ENCODE results near the gene ASTL. TPM values are rescaled to one million over a fixed set of nuclear protein-coding genes. Genes with fewer than 3 reads are reported as not detected.
"Not testable (repeated sequence)": the region's sequence is repeated elsewhere in the genome, so short reads cannot be mapped to it uniquely, and the experiment has no call there.

Gene ASTL
- total and polyA plus RNA-seq, 2 of the 13 experiments (the other 11 are each of a cell fraction or from before 2014, with no cell fraction given): not detected

DNA sequence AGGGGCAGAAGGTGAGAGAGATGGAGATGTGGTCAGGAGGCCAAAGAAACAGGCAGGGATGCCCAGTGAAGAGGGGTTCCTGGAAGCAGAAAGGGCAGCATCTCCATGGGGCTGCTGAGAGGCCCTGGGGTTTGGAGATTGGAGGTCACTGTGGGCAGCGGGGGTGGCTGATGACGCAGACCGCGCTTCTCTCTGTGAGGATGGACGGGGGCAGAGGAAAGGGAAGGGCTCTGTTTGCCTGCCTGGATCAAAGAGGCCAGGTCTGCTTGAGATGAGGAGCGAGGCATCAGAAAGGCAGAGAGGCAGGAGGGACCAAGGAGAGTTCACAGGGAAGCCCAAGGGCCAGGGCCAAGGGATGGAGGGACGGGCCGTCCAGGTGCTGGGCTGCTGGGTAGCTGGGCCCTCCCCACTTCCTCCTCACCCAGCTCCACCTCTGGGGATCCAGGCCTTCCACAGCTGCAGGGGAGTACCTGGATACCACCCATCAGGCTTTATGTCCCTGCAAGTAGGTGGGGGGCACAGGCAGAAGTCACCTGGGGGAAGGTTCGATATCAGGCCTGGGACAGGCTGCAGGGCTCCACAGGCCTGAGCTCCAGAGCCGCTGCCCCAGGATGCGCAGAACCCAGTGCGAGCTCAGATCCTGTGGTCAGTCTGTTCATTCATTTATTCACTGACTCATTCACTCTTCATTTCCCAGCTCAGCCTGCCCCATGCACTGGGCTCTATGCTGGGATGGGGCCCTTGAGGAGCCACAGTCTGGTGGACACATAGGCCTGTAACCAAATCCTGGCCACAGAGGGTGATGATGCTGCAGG, 52.6 kb downstream of the ASTL start:
- no TSS peak for BruUV-seq (replicated peaks)
- no peaks in the 10 kb centered on the region for H3K9me3 ChIP-seq (ENCODE audit: low read length)
- H4K20me1 ChIP-seq (ENCODE audit: insufficient read depth, low read length): no peaks in the 10 kb centered on the region
- H3K4me1 ChIP-seq (ENCODE audit: insufficient read depth, low read length): peaks cover 14% of the 10 kb centered on the region
- no peak overlapping the region for H3K4me3 ChIP-seq (replicated peaks in 1 of 3; ENCODE audit: insufficient read depth in 1 of 3, low read depth in 2 of 3, low read length in 3 of 3)
- no peak overlapping the region for H3K4me2 ChIP-seq (ENCODE audit: low read depth, low read length)
- ChIA-PET POLR2A (no interaction called here), CTCF (ENCODE audit: low intra/inter-chr PET ratio, low total read pairs) (no interaction called here)
- in situ Hi-C loops (cut with HindIII; ENCODE audit: extremely low pct_ligation_motif_present, low pct_unique_long_range_greater_than_20kb) (no loop called here), intact Hi-C loops (cut with micrococcal nuclease; ENCODE audit: unreplicated experiment) (no loop called here)
- H3K36me3 ChIP-seq (replicated peaks in 1 of 2; ENCODE audit: control insufficient read depth in 1 of 2, insufficient read depth in 2 of 2, low read length in 2 of 2): no peaks in the 10 kb centered on the region
- ATAC-seq (no peak), DNase-seq (ENCODE audit: low spot score) (no peak), FAIRE-seq (no peak)
- TF ChIP-seq NAIF1 (CRISPR knock-in tag; IDR thresholded peaks at IDR 0.05; ENCODE audit: borderline replicate concordance): no peak
- no peak for TF ChIP-seq ZNF124 (CRISPR knock-in tag; IDR thresholded peaks at IDR 0.05)
- TF ChIP-seq SMYD3 (CRISPR knock-in tag; IDR thresholded peaks at IDR 0.05): no peak
- no peak for TF ChIP-seq MAFG (CRISPR knock-in tag; IDR thresholded peaks at IDR 0.05)
- WGBS (ENCODE audit: low lambda C conversion rate): 60% methylated on average over 10 of the region's 12 CpGs
- no peak overlapping the region for H2AFZ ChIP-seq (ENCODE audit: low read length)
- no peak overlapping the region for H3K27ac ChIP-seq (ENCODE audit: extremely low read length, insufficient read depth, low read length)
- H3K27me3 ChIP-seq (ENCODE audit: control insufficient read depth in 1 of 2, insufficient read depth in 2 of 2, low read length in 2 of 2): peaks cover 10 to 34% of the 10 kb centered on the region in 2 experiments
- H3K79me2 ChIP-seq (ENCODE audit: insufficient read depth, low read length): no peaks in the 10 kb centered on the region
- no peak overlapping the region for H3K9ac ChIP-seq (ENCODE audit: insufficient read depth, low read depth, low read length)

DNA sequence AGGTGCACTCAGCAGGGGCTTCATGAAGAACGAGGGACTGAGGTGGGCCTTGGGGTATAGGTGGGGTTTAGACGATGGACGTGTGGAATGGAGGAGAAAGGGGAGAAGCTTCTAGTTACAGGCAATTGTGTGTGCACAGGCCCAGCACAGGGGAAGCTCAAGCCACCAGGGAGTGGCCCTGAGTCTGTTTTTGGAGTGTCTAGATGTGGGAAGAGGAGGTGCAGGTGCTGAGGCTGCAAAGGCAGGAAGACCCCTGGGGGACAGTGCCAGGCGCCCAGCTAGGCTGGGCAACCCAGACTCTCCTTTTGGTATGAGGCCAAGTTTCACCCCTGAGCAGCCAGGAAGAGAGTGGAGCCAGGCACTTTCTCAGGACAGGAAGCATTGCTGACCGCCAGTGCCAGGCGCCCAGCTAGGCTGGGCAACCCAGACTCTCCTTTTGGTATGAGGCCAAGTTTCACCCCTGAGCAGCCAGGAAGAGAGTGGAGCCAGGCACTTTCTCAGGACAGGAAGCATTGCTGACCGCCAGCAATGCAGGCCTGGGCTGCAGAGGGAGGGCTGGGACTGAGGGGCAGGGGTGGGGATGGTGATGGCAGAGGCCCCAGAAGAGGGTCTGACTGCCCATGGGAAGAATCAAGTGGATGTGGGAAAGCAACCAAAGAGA, 53.3 kb downstream of the ASTL start:
- POLR2A ChIA-PET; BruUV-seq (replicated peaks); H3K79me2 ChIP-seq (ENCODE audit: insufficient read depth, low read length); H4K20me1 ChIP-seq (ENCODE audit: insufficient read depth, low read length); FAIRE-seq; ATAC-seq; H3K4me1 ChIP-seq (ENCODE audit: insufficient read depth, low read length); CTCF ChIA-PET (ENCODE audit: low intra/inter-chr PET ratio, low total read pairs); H3K36me3 ChIP-seq (replicated peaks in 1 of 2; ENCODE audit: control insufficient read depth in 1 of 2, insufficient read depth in 2 of 2, low read length in 2 of 2); H3K27ac ChIP-seq (ENCODE audit: extremely low read length, insufficient read depth, low read length); in situ Hi-C loops (cut with HindIII; ENCODE audit: extremely low pct_ligation_motif_present, low pct_unique_long_range_greater_than_20kb); intact Hi-C loops (cut with micrococcal nuclease; ENCODE audit: unreplicated experiment); H3K9me3 ChIP-seq (ENCODE audit: low read length); H2AFZ ChIP-seq (ENCODE audit: low read length); DNase-seq (ENCODE audit: low spot score); H3K4me3 ChIP-seq (replicated peaks in 1 of 3; ENCODE audit: insufficient read depth in 1 of 3, low read depth in 2 of 3, low read length in 3 of 3); H3K4me2 ChIP-seq (ENCODE audit: low read depth, low read length); H3K9ac ChIP-seq (ENCODE audit: insufficient read depth, low read depth, low read length): not testable (repeated sequence)
- 21% methylated on average over 5 of the region's 7 CpGs for WGBS (ENCODE audit: low lambda C conversion rate)
- peaks cover 10 to 26% of the 10 kb centered on the region in 2 experiments for H3K27me3 ChIP-seq (ENCODE audit: control insufficient read depth in 1 of 2, insufficient read depth in 2 of 2, low read length in 2 of 2)
